Measurements from ENCODE around the gene BNIP5.

DNA sequence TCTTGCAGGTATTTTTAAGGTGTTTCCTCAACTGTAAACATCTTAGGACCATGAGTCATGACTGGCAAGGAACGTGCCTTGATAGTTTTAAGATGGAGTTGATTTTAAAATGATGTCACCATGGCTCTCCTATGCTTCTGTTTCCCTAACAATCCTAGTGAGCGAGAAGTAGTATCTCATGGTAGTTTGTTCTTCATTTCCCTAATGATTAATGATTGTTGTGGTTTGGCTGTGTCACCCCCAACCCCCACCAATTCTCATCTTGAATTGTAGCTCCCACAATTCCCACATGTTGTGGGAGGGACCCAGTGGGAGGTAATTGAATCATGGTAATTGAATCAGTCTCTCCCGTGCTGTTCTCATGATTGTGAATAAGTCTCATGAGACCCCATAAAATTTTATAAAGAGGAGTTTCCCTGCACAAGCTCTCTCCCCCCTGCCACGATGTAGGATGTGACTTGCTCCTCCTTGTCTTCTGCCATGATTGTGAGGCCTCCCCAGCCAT, 16.8 kb upstream of the BNIP5 start:
- no peak for TF ChIP-seq EZH2 (IDR thresholded peaks at IDR 0.05; ENCODE audit: borderline replicate concordance, low read depth, low read length, severe bottlenecking)
- TF ChIP-seq, protein P1, sequence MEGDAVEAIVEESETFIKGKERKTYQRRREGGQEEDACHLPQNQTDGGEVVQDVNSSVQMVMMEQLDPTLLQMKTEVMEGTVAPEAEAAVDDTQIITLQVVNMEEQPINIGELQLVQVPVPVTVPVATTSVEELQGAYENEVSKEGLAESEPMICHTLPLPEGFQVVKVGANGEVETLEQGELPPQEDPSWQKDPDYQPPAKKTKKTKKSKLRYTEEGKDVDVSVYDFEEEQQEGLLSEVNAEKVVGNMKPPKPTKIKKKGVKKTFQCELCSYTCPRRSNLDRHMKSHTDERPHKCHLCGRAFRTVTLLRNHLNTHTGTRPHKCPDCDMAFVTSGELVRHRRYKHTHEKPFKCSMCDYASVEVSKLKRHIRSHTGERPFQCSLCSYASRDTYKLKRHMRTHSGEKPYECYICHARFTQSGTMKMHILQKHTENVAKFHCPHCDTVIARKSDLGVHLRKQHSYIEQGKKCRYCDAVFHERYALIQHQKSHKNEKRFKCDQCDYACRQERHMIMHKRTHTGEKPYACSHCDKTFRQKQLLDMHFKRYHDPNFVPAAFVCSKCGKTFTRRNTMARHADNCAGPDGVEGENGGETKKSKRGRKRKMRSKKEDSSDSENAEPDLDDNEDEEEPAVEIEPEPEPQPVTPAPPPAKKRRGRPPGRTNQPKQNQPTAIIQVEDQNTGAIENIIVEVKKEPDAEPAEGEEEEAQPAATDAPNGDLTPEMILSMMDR (IDR thresholded peaks at IDR 0.05; ENCODE audit: borderline replicate concordance, extremely low read depth, low read length, poor library complexity, severe bottlenecking) = no peak
